Measurements from ENCODE around the gene ZMYND8.
"Not testable (repeated sequence)": the region's sequence is repeated elsewhere in the genome, so short reads cannot be mapped to it uniquely, and the experiment has no call there.

Gene ZMYND8

DNA sequence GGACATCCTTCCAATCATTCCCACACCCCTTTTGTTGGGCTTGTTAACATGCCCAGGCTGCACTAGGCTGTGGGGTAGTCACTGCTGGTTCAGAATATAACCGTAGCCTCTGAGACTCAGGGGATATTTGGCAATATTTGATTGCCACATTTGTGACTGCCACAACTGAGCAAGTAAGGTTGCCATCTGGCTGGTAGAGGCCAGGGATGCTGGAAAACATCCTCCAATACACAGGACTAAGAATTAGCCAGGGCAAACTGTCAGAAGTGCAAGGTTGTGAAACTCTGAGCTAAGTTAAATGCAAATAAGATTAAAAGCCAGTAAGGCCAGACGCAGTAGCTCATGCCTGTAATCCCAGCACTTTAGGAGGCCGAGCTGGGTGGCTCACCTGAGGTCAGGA, 112.0 kb downstream of the ZMYND8 start:
- no peak for TF ChIP-seq CTCF (conservative IDR thresholded peaks at IDR 0.05; ENCODE audit: low read depth, low read length)
- H3K4me3 ChIP-seq (ENCODE audit: low read length), result no peak overlapping the region
- DNase-seq (ENCODE audit: low read depth), result no peak

GRCh38 chr20:47243532-47244305, 112.8 kb downstream of the ZMYND8 start:
- no peak for TF ChIP-seq CTCF (conservative IDR thresholded peaks at IDR 0.05; ENCODE audit: low read depth, low read length)
- H3K4me3 ChIP-seq (ENCODE audit: low read length), result no peak overlapping the region
- no peak for DNase-seq (ENCODE audit: low read depth)

DNA sequence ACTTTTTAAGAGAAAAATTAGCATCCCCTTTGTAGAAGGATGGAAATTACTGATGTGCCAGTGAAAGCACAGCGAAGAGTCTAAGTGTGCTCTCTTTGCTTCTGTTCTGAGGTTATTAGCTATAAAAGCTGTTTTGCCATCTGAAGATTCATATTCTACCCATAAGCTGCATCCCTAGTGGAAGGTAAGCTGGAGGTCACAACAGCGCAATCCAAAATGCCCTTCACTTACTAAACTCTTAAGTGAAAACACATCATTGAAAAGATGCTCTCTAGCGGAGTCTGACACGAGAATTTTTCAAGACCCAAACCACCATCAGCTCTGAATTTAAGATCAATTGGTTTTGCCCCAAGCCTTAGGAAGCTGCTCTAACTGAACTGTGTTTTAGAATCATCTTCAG, 113.5 kb downstream of the ZMYND8 start:
- no peak for DNase-seq (ENCODE audit: low read depth)
- TF ChIP-seq CTCF (conservative IDR thresholded peaks at IDR 0.05; ENCODE audit: low read depth, low read length), result no peak

DNA sequence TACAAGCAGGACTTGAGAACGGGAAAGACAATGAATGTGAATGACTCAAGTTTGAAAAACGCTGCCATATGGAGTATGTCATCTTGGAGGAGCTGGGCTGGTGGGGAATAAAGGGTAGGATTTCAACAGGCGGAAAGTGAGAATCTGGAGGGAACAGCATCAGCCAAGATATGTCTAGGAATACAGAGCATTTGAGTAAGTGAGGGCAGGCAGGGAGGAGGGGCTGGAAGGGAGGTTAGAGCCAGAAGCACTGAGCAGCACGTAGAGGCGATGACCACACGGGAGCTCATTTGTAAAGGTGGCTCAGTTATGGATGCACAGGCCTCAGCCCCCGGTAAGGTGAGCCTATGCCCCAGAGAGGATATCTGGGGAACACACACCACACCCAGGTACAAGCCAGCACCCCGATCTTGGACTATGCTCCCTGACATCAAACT, 115.1 kb downstream of the ZMYND8 start:
- no peak for TF ChIP-seq CTCF (conservative IDR thresholded peaks at IDR 0.05; ENCODE audit: low read depth, low read length)
- DNase-seq (ENCODE audit: low read depth), result no peak
- no peak overlapping the region for H3K4me3 ChIP-seq (ENCODE audit: low read length)

More for the DNA sequence above, 113.5 kb downstream of the ZMYND8 start:
- H3K4me3 ChIP-seq (ENCODE audit: low read length), result no peak overlapping the region

DNA sequence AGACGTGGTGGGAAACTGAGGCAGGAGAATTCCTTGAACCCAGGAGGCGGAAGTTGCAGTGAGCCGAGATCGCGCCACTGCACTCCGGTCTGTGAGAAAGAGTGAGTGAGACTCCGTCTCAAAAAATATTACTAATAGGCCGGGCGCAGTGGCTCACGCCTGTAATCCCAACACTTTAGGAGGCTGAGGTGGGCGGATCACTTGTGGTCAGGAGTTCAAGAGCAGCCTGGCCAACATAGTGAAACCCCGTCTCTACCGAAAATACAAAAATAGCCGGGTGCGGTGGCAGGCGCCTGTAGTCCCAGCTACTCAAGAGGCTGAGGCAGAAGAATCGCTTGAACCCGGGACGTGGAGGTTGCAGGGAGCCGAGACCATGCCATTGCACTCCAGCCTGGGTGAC, 116.4 kb downstream of the ZMYND8 start:
- not testable (repeated sequence) for H3K4me3 ChIP-seq (ENCODE audit: low read length); DNase-seq (ENCODE audit: low read depth)

DNA sequence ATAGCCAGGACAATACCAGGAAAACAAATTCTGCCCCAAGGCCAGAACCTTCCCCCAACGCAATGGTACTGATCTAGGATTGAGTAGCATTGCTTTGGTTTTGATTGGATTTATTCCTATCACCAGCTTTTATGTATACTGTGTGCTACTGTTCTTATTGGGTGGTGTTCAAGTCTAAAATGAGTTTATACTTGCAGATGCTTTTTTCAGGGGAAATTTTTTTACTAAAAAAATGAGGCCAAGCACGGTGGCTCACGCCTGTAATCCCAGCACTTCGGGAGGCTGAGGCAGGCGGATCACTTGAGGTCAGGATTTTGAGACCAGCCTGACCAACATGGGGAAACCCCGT, 116.8 kb downstream of the ZMYND8 start:
- no peak overlapping the region for H3K4me3 ChIP-seq (ENCODE audit: low read length)
- no peak for TF ChIP-seq CTCF (conservative IDR thresholded peaks at IDR 0.05; ENCODE audit: low read depth, low read length)
- no peak for DNase-seq (ENCODE audit: low read depth)

DNA sequence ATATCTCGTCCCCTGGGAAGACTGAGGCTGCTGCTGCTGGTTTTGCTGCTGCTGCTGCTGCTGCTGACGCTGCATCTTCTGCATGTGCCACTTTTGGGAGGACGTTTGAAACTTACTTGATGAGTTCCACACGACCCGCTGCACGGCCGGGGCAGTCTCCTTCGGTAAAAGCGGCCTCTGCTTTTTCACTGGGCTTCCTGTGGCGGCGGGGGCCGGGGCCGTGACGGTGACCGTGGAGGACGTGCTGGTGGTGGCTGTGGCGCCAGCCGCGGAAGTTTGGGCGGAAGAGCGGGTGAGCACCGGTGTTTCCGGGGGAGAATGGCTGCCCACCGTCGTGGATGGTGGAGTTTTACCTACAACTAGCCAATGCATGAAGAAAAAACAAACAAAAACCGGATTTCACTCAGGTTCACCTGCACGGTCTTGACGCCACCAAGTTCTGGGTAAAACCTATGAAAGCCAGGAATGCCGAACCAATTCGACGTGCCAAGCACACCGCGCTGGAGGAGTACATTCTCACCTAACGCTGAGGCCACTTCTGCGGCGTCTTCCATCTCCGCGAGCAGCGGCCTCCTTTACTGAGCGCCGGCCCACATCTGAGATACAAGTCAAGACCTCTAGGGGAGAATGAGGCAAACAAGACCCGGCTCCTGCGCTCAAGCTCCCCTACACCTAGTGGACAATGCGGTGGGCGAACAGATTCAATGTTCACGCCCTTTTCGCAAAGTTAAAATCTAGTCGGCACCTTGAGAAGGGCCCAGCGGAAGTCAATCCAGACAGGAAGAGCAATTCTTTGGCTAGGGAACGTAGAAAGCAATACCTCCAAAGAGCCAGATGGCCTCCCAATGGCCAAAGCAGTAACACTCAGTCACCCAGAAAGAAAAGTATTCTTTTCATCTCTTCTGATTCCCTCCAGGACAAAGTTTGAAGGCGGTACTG, 117.5 kb downstream of the ZMYND8 start:
- TF ChIP-seq CTCF (conservative IDR thresholded peaks at IDR 0.05; ENCODE audit: low read depth, low read length), result no peak
- no peak overlapping the region for H3K4me3 ChIP-seq (ENCODE audit: low read length)
- no peak for DNase-seq (ENCODE audit: low read depth)
